Non-pigmented ciliary epithelial cell (primary cell): ENCODE results near the gene FAM227B.
A peak's percentile ranks its signal among the peaks of the same experiment; 100 is the strongest.
"Not testable (repeated sequence)": the region's sequence is repeated elsewhere in the genome, so short reads cannot be mapped to it uniquely, and the experiment has no call there.

Source experiments
- DNase-seq: peaks from one replicate; pipeline ENCODE4 v3.0.0-alpha.2; 2010; ENCODE audit warnings: low read depth

The FAM227B gene, protein sequence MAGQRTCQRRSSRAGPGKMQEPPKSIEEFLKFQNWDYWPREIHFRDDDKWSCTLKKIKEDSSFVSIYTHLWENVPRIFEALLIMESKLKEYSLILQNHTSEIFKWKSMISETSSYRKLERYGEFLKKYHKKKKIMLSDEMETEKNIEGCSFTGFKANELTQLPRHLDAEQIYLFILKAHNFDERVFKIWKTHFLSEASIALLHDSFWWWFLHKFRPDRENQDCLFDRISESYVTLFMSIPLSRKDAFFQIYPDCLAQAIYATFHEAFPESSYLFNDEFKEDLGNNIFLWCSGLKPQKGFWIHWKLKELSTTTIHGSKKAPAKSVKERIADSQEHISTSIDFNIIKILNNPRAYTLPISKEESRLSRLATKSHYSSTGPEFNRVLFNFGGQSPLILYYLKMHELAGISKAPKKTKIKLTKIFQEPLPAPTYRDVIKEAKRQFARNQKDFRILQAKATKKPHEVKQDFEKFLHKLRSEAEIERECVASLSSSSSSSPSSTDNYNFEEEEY

DNA sequence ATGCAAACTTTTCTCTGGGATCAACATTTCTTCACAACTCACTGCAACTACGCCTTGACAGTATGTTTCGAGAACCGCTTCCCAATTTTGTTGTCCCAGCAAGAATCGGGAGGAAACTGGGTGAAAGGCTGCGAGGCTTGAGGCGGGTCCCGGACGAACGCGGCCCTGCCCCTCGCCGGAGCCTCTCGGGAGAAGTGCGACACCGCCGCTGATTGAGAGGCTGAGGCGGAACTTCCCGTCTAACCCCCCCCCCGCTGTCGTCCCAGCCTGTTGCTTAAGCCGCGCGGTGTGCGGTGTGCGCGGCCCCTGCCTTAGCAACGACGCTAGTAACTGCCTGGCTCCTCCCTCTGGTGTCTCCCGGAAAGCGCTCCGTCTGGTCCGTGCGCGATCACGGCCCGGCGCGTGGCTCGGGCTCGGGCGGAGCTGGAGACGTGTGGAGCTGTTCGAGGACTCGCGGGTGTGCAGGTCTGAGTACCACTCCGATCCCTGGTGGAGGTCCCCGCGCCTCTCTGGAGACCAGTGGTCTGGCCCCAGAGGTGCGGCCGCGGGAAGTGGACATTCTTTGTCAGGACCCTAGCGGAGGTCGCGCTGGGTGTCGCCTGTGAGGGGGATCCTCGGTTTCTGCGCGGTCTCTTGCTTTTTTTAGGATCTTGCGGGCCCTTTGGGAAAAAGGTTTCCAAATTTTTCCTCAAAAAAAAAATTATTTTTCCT lies at the start of gene FAM227B, which contains the start of gene DTWD1:
Gene FAM227B, minus strand, starts transcription at position 161 of the 711 bp plus-strand sequence. CDS start 5,647 bp downstream, outside the sequence.
Gene DTWD1, plus strand, starts transcription at position 391 of the 711 bp plus-strand sequence. CDS start 4,120 bp downstream, outside the sequence.
- peak; percentile 94 for DNase-seq

DNA sequence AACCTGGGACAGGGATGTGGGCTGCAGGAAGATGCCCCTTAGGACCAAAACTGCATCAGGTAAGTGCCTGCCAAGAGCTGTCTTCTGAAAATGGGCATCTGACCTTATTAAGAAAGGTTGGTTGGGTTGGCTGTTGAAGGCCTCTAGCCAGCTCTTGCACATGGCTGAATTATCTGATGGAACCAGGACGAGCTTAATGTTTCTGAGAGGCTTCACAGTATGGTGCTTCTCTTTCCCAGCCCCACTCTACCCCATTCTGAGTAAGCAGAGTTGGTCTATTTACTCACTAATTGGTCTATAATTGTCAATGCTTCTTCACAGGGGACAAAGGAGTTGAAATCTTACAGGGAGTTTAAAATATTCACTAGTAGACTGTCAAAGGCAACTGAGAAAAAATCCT lies 48.7 kb upstream of the FAM227B start:
- no peak for DNase-seq

DNA sequence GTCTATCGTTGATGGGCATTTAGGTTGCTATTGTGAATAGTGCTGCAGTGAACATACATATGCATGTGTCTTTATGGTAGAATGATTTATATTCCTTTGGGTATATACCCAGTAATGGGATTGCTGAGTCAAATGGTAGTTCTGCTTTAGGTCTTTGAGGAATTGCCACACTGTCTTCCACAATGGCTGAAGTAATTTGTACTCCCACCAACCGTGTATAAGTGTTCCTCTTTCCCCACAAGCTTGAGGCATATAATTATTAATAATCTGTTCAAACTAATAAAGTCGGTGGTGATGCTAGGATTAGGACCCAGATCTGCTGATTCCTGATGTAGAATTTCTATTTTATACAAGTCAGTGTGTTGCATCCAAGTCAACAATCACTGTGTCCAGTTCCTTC lies 45.9 kb upstream of the FAM227B start:
- DNase-seq: not testable (repeated sequence)

DNA sequence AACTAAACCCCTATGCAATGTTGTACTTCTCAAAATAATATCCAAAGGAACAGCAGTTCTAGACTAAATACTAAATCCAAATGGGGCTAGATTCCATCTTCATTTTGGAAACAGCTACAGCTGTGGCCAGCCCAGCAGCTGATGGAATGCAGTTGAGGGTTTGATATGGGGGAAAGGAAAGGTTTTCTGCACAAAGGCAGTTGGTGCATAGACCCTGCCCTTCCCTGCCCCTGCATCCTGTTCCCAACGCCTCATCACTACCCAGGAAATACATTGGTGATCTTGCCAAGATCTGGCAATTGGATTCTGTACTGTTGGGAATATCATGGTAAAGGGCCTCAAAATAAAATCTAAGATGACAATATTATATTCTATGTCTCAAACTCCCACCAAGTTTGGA lies 44.1 kb upstream of the FAM227B start:
- no peak for DNase-seq

DNA sequence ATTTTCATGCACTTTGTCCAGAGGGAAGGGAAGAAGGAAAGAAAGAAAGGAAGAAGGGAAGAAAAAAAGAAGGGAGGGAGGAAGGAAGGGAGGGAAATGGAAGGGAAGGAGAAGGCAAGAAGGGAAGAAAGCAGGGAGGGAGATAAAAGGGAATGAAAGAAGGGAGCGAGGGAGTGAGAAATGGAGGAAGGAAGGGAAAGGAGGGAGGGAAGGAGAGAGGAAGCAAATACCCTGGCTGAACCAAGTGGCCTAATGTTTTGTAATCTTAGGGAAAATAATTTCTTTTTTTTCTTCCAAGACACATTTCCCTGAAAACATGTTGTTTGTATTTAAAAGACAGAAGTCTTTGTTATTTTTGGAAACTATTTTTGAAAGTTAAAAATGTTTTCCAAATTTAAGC lies 36.1 kb upstream of the FAM227B start:
- no peak for DNase-seq

DNA sequence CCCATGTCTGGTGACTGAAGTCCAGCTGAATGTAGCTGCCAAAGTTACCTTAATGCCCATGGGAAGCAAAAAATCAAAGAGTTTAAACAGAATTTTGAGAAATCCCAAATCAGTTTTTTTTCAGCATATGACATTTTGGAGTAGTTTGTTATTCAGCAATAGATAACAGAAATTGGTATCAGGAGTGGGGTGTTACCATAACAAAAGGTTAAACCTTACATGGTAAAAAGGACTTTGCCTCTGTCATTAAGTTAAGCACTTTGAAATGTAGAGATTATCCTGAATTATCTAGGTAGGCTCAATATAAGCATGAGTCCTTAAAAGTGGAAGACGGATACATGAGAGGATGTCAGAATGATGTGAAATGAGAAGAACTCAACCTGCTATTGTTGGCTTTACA lies 32.3 kb upstream of the FAM227B start:
- no peak for DNase-seq

DNA sequence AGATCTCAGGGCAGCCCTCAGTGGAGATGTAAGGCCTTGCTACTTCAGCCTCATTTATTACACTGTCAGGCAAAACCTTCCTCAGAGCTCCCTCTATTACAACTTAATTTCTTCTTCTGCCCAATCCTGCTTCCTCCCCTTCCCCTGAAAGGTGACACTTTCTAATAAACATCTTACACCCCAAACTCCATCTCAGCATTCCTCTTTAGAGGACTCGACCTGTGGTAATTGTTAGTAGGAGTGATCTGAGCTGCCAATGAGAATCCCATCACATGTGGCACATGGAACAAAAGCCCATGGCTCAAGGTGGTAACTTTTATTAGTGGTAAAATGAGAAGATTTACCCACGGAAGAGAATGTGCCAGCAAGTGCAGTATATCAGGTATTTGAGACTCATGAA lies 30.1 kb upstream of the FAM227B start:
- DNase-seq: no peak

DNA sequence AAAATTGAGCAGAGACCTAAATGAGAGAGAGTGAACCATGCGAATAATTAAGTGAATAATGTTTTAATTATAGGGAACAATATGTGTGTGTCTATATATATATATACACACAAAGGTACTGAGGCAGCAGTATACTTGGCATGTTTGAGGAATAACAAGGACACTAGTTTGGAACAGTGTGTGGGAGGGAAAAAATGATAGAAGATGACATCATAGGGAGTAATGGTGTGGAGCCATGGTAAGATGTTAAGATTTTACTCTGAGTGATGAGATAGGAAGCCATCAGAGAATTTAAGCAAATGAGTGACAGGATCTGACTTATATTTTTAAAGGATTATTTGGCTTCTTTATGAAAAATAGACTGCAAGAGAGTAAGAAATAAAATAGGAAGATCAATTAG lies 29.4 kb upstream of the FAM227B start:
- DNase-seq: no peak

DNA sequence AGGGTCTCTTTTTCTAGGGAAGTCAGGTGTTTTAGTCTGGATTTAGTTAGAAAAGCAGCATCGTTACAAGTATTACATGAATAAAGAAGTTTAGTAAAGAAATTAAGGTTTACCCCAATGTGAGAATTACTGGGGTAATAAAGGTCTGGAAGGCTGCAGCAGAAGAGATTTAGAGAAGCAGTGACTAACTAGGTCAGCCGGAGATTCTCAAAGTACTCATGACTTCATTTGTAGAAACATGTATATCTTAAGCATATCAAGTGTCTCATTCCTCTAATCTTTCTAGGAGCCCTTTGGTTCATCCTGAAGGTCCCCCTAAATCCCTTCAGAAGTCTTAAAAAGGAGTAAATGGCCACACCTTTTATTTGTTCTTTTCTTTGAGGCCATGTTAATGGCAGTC lies 26.3 kb upstream of the FAM227B start:
- no peak for DNase-seq

DNA sequence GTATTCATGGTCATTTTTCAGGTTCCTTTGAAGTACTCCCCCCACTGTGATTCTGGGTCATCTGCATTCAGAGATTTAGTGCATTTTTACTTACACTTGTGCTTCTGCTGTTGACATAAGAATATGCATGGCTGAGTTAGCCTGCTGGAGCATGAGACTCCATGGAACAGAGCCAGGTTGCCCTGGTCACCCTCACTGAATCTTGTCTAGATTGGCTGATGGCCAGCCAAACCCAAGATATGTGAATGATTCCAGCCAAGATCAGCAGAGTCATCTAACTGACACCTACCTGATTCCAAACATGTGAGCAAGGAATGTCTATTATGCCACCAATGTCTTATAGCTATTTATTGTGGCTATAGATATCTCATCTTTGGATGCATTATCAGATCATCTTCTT lies 25.3 kb upstream of the FAM227B start:
- peak; percentile 79 for DNase-seq

DNA sequence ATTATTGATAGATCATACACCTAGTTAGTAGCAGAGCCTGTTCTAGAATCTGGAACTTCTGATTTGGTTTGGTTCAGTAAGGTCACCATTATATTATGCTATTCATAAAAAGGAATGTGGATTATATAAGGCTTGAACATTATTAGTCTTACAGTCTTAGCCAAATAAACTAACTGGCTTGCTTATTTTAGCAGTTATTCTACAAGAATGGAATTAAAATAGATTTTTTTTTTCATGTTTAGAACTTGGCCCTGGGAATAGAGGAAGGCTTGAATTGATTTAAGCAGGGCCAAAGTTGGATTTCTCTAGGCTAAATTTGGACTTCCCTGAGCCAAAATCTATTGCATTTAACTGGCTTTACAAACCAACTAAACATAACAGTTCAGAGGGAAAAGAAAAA lies 24.7 kb upstream of the FAM227B start:
- DNase-seq: no peak

DNA sequence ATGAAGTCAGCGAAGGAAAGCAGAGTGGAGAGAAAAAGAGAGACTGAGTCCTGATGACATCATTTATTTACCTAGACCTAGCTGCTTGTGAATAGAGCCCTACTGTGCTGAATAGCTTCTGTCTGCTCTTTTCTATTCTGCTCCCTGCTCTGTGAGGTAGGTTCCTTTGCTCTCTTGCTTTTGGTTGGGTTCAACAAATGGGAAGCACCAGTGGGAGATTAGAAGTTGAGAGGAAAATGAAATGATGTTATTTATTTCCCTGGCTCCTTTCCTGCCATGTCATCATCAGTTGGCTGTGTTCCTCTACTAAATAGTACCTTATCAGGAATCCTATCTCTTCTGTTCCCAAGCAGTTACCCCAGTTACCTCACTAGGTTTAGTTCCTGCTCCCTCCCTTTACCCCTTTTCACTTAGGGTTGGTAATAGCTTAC lies 23.8 kb upstream of the FAM227B start:
- DNase-seq: no peak

DNA sequence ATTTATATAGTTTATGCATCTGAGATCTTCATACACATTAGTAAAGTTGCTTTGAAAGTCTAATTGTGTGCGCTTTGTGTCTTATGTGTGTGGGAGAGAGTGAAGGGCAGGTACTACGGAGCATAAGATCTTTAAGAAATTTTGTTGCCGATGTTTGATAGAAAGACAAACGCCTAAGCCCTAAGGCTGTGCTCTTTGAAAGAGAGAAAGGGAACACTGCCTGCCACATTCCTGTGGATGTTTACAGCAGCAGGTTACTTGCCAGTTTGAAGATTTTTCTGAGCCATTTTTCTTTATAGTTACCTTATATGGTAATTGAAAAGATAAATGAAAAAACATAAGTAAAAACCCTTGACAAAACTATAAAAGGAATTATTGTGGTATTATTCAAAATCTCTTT lies 17.2 kb upstream of the FAM227B start:
- DNase-seq: no peak

DNA sequence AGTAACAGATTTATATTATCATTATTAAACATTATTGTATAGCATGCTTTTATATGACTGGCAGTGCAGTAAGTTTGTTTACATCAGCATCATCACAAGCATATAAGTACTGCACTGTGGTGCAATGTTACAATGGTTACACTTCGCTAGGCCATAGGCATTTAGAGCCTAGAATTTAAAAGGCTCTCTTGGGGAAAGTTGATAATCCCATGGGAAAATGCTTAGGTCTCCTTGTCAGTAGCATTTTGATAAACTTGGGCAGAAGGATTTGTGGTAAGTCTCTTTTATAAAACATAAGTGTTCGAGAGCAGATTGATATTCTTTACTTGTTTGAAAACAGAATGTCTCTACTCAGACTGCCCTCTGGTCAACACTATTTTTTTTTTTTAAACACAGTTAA lies 7.8 kb upstream of the FAM227B start:
- DNase-seq: no peak

DNA sequence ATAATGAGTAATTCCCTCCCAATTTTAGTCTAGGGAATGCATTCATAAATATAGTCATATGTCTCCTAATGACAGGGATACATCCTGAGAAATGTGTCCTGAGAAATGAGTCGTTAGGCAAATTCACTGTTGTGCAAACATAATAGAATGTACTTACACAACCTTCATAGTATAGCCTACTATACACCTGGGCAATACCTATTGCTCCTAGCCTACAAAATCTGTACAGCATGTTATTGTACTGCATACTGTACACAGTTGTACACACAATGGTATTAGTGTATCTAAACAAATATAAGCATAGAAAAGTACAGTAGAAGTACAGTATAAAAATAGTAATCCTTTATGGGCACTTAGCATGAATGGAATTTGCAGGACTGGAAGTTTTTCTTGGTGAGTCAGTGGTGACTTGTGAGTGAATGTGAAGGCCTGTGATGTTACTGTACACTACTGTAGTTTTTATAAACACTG lies 6.8 kb upstream of the FAM227B start:
- peak; percentile 79 for DNase-seq

DNA sequence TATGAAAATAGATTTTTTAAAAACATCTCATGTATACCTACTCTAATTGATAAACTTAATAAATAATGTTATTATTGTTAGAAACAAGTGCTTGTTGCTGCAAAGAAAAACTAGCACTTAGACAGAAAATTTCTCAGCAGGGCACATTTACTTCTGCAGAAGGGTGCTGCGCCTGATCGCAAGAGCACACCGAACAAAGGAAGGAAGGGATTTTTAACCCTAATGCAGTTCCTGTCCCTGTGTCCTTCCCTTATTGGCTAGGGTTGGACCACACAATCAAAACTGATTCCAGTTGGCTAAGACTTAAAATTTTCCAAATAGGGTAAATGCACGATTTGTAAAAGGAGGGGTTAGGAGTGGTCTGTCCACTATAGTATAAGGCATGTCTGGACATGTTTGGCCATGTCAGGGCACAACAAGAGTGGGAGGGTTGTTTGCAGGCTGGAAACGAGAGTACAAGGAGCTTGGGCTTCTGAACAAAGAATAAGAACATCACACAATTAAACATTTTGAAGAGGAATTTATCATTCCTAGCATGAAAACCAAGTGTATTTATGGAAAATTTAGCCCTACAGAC lies 4.9 kb upstream of the FAM227B start:
- no peak for DNase-seq

DNA sequence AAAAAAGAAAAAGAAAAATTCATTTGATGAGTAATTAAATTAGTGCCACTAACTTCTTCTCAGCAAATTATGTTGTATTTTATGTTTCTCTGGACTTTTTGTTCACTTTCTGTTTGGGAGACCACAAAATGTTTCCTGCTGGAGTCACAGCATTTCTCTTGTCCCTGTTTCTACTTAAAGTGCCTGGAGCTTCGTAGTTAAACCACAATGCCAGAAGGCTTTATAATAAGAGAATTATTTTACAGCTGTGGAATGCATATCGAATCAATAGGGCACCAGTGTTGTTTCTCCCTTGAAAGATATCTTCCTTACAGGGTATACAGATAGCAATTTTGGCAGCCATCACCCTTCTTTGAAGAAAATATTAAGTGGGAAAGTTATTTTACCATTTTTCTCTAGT lies 3.4 kb upstream of the FAM227B start:
- DNase-seq: peak; percentile 58

DNA sequence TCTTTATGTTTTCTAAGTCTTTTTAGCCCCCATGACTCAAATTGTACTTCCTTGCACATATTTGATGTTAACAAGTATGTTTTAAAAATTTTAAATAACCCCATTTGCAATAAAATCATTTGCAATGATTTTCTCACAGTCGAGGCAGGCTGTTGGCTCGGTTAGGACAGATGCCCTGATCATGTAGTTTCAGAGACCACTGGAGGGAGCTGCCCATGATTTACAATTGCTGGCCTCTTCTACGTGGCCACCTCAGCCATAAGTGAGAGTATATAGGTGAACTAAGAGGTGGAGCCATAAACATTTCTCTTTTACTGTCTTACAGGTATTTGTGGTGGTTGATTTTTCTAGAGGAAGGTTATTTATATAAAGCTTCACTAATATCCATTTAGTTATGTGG lies 1.9 kb upstream of the FAM227B start:
- DNase-seq: no peak

DNA sequence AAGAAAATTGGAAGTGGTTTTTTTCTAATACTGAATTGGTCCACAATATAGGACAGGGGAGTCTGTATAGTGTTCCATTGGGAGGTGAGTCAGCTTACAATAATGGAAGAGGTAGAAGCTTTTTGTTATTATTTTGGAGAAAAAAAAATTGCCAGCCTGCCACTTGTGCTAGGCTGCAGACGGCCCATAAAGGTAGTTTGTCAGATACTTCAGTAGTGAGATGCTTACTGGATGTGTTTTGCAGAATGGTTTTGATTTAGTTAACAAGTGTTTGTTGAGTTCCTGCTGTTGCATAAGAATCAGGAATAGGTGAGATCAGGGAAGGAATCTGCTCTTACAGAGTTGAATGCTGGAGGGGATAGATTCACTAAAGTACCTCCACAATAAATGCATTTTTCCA lies 1.3 kb upstream of the FAM227B start:
- DNase-seq: no peak

DNA sequence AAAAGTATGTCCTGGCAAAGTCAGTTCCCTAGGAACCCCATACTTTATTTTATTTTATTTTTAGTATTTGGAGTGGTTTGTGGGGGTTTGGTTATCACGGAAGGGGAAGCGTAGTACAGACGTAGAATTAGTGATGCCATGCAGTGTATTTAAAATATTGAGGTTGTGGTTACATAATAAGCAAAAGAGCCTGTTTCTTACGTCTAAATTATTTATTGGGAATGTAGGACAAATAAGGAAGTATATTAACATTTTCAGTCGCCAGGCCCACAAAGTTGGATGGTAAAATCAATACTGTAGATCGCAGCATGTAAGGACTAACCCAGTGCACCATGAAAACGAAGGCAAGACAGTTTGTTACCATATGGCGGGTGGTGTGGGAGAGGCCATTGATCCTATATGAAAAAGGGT lies 788 bp upstream of the FAM227B start:
- no peak for DNase-seq

DNA sequence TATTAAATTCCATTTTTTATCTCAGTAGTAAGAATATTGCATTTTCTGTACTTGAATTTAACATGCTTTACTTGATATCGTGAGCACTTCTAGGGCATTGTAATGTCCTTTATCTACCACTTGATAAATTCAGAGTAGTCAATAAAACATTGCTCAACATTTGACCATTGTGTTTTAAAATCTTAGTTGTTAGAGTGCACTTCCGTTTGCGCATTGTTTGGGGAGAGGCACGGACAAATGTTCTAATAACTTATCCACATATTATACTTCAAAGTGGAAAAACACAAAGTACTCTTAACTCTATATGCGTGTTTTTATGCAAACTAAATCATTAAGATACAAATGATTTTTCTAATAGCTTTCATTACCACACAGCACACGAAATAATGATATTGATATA lies 419 bp downstream of the FAM227B start:
- DNase-seq: no peak

DNA sequence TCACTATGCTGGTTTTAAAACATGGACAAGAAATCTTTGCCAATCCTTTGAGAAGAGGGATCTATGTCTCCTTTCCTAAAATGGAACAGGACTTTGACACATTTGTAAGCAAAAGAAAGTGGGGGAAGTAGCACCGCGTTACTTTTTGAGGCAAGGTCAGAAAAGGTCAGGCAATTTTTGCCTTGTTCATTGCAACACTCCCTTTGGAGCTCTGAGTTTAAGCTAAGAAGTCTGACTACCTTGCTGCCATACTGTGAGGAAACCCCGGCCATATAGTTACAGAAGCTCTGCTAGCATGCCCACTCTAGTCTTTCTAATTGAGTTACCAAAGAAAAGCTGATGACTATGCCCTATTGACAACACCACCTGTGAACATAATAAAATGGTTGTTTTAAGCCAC lies 1.4 kb downstream of the FAM227B start:
- DNase-seq: no peak

DNA sequence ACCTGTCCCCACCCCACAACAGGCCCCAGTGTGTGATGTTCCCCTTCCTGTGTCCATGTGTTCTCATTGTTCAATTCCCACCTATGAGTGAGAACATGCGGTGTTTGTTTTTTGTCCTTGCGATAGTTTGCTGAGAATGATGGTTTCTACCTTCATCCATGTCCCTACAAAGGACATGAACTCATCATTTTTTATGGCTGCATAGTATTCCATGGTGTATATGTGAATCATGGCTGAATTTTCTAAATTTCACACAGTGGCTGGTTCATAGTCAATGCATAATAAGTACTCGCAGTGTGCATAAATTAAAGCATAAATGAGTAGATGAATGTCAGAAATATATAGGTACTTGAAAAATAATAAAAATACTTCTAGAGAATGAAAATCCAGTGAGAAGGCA lies 8.4 kb downstream of the FAM227B start:
- not testable (repeated sequence) for DNase-seq
